OCI-LY1 (cell line): ENCODE data around the gene FGGY.

ENCODE experiments used
- H2AFZ ChIP-seq: fragments of 200-600 bp; sonication (generic), shearing (Covaris generic); 2 replicates; pipeline ENCODE4 v1.6.0; 2014; ENCODE audit warnings: antibody characterized with exemption, mild to moderate bottlenecking, low read length
- H3F3A ChIP-seq: fragments of 200-600 bp; sonication (generic), shearing (Covaris generic); 2 replicates; pipeline ENCODE4 v1.6.0; 2014; ENCODE audit warnings: mild to moderate bottlenecking, antibody characterized with exemption, low read length, moderate library complexity; ENCODE audit not compliant: insufficient read depth
- H3K27ac ChIP-seq: fragments of 200-600 bp; sonication (generic); 2 replicates; pipeline ENCODE4 v1.5.1; 2014; ENCODE audit warnings: low read length, mixed run types, mild to moderate bottlenecking, low read depth; ENCODE audit not compliant: poor library complexity, severe bottlenecking
- H3K27me3 ChIP-seq: fragments of 200-600 bp; sonication (generic); 2 replicates; pipeline ENCODE4 v1.6.0; 2014; ENCODE audit warnings: antibody characterized with exemption, mild to moderate bottlenecking, low read length, moderate library complexity; ENCODE audit not compliant: insufficient read depth
- H3K36me3 ChIP-seq: fragments of 200-600 bp; sonication (generic); 2 replicates; pipeline ENCODE4 v1.6.1; 2014; ENCODE audit warnings: mild to moderate bottlenecking, antibody characterized with exemption, low read length, moderate library complexity, mixed read lengths; ENCODE audit not compliant: insufficient read depth
- H3K4me1 ChIP-seq: fragments of 200-600 bp; sonication (generic); 2 replicates; pipeline ENCODE4 v1.5.1; 2014; ENCODE audit warnings: mild to moderate bottlenecking, low read length, moderate library complexity; ENCODE audit not compliant: insufficient read depth, severe bottlenecking
- H3K4me2 ChIP-seq: fragments of 200-600 bp; sonication (generic), shearing (Covaris generic); 2 replicates; pipeline ENCODE4 v1.6.1; 2014; ENCODE audit warnings: low read length
- H3K4me3 ChIP-seq: fragments of 200-600 bp; sonication (generic); 2 replicates; pipeline ENCODE4 v1.5.1; 2014; ENCODE audit warnings: low read length, low read depth, mild to moderate bottlenecking, mixed read lengths; ENCODE audit not compliant: poor library complexity, severe bottlenecking
- H3K79me2 ChIP-seq: fragments of 200-600 bp; shearing (Covaris generic); 2 replicates; pipeline ENCODE4 v1.6.1; 2016; ENCODE audit warnings: mixed run types, low read length, mixed read lengths; ENCODE audit not compliant: insufficient read depth
- H3K9ac ChIP-seq: fragments of 200-600 bp; sonication (generic), shearing (Covaris generic); 2 replicates; pipeline ENCODE4 v1.6.1; 2014; ENCODE audit warnings: mild to moderate bottlenecking, low read length, mixed read lengths
- H3K9me2 ChIP-seq: fragments of 200-600 bp; sonication (generic), shearing (Covaris generic); 2 replicates; pipeline ENCODE4 v1.6.1; 2014; ENCODE audit warnings: low read depth, mild to moderate bottlenecking, low read length, mixed read lengths
- H3K9me3 ChIP-seq: fragments of 200-600 bp; shearing (Covaris generic); 2 replicates; pipeline ENCODE4 v1.6.1; 2014; ENCODE audit warnings: low read length, mixed read lengths
- H4K20me1 ChIP-seq: fragments of 200-600 bp; sonication (generic), shearing (Covaris generic); 2 replicates; pipeline ENCODE4 v1.6.0; 2016; ENCODE audit warnings: mild to moderate bottlenecking, low read length; ENCODE audit not compliant: insufficient read depth
- CTCF ChIP-seq: fragments of 200-600 bp; sonication (generic), shearing (Covaris generic); IDR thresholded peaks from 2 replicates; pipeline ENCODE4 v1.5.1; 2017; ENCODE audit warnings: mild to moderate bottlenecking, antibody characterized with exemption, low read length, moderate library complexity, mixed read lengths
- EZH2 ChIP-seq: fragments of 200-600 bp; sonication (generic), shearing (Covaris generic); IDR thresholded peaks from 2 replicates; pipeline ENCODE4 v1.8.0; 2017; ENCODE audit warnings: borderline replicate concordance, mixed run types, mild to moderate bottlenecking, antibody characterized with exemption, low read length, moderate library complexity, mixed read lengths

The FGGY gene

DNA sequence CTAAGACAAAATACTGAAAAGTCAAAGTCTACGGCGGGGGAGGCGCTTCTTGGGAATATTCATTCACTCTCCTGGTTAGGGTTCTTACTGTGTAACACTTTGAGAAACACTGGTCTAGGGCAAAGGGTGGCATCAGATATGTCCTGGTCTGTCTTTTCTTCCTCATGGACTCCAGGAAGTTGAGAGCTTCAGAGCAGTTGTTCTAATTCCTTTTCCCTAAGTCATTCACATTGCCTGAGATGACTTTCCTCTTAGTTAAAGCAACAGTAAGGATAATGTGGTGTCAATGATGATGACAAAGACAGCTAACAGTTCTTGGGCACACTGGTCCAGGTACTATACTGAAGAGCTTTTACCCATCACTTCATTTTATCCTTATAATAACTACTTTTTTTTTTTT lies 27.0 kb downstream of the FGGY start:
- Histone ChIP-seq H3K36me3 (no peaks in the 10 kb centered on the region), H3K27me3 (no peaks in the 10 kb centered on the region), H3K4me2 (no peak overlapping the region), H3F3A (no peaks in the 10 kb centered on the region), H3K9me2 (no peaks in the 10 kb centered on the region), H3K4me1 (no peaks in the 10 kb centered on the region), H3K79me2 (no peaks in the 10 kb centered on the region), H3K9ac (no peak overlapping the region), H2AFZ (no peak overlapping the region), H3K9me3 (no peaks in the 10 kb centered on the region), H3K4me3 (no peak overlapping the region), H4K20me1 (no peaks in the 10 kb centered on the region), H3K27ac (no peak overlapping the region)
- no peak for TF ChIP-seq CTCF
- no peak for TF ChIP-seq EZH2

GRCh38 chr1:59328353-59328752 lies 31.5 kb downstream of the FGGY start:
- H3K4me1 ChIP-seq: no peaks in the 10 kb centered on the region
- no peaks in the 10 kb centered on the region for H3K9me2 ChIP-seq
- no peaks in the 10 kb centered on the region for H3K36me3 ChIP-seq
- no peaks in the 10 kb centered on the region for H3K79me2 ChIP-seq
- H3K9me3 ChIP-seq: no peaks in the 10 kb centered on the region
- H3K27me3 ChIP-seq: no peaks in the 10 kb centered on the region
- H3K4me3 ChIP-seq: no peak overlapping the region
- H3K27ac ChIP-seq: no peak overlapping the region
- H2AFZ ChIP-seq: no peak overlapping the region
- no peaks in the 10 kb centered on the region for H3F3A ChIP-seq
- H3K4me2 ChIP-seq: no peak overlapping the region
- H4K20me1 ChIP-seq: no peaks in the 10 kb centered on the region
- TF ChIP-seq EZH2: no peak
- TF ChIP-seq CTCF: no peak
- no peak overlapping the region for H3K9ac ChIP-seq

DNA sequence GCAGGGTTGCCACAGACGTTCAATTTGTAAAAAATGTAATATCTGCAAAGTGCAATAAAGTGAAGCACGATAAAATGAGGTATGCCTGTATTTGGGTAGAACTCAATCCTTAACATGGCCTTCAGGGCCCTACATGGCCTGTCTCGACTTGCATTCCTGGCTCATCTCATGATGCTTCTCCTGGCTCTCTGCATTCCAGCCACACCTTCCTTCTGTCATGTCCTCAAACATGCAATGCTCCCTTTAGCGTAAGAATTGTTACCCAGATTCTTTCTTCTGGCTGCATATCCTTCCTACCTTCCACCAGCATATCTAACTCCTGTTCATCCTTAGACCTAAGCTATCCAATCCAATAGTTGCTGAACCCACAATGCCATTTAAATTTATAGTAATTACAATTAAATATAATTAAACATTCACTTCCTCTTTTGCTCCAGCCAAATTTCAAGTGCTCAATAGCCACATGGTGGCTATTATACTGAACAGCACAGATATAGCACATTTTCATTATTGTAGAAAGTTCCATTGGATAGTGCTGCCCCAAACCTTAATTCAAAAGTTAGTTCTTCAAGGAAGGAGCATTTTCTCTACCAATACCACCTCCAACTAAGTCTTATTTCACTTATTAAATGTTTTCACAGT lies 32.6 kb downstream of the FGGY start:
- Histone ChIP-seq H3K4me1 (no peaks in the 10 kb centered on the region), H3K36me3 (no peaks in the 10 kb centered on the region), H3K27me3 (no peaks in the 10 kb centered on the region), H3K4me3 (no peak overlapping the region), H3K9me3 (no peaks in the 10 kb centered on the region), H3F3A (no peaks in the 10 kb centered on the region), H3K4me2 (no peak overlapping the region), H3K9me2 (no peaks in the 10 kb centered on the region), H2AFZ (no peak overlapping the region), H3K27ac (no peak overlapping the region), H3K9ac (no peak overlapping the region), H4K20me1 (no peaks in the 10 kb centered on the region), H3K79me2 (no peaks in the 10 kb centered on the region)
- no peak for TF ChIP-seq CTCF
- no peak for TF ChIP-seq EZH2
